RWPE1 (cell line): ENCODE results near the gene APOBEC3C.
"Not testable (repeated sequence)": the region's sequence is repeated elsewhere in the genome, so short reads cannot be mapped to it uniquely, and the experiment has no call there.

Source experiments
- CTCF ChIA-PET: fragments of 350-600 bp; sonication (Branson Sonifier 250); formaldehyde crosslinking; extraction: SDS; loops from one replicate; lab custom pipeline; 2021; lab: Yijun Ruan, JAX
- POLR2A ChIA-PET: fragments of 400-600 bp; formaldehyde crosslinking; extraction: SDS; loops from one replicate; lab custom pipeline; 2020; ENCODE audit warnings: antibody characterized with exemption; ENCODE audit not compliant: low non-redundant PET; lab: Yijun Ruan, JAX
- DNase-seq: peaks from one replicate; pipeline ENCODE4 v3.0.0; 2012; ENCODE audit warnings: low spot score
- H3K27ac ChIP-seq: fragments of 450-650 bp; 2 replicates; pipeline ENCODE4 v1.5.1; 2017
- CTCF ChIP-seq: fragments of 450-650 bp; conservative IDR thresholded peaks from 2 replicates; pipeline ENCODE4 v1.5.1; 2017; ENCODE audit warnings: low read depth, mild to moderate bottlenecking

APOBEC3C gene

GRCh38 chr22:38981992-38982927 is 31.8 kb upstream of the APOBEC3C start, which contains the start of gene APOBEC3B:
APOBEC3B (plus strand) TSS chr22:38982347; CDS start chr22:38982454, 107 bp downstream.
- peak within 1 kb of the TSS; percentile 86 for H3K27ac ChIP-seq
- TF ChIP-seq CTCF: no peak
- CTCF ChIA-PET: interaction anchor here (0.7 to 1.0 kb wide), 2 partner anchors 108 to 112 kb away, joined by 4 read pairs; no protein-coding TSS in a partner anchor
- DNase-seq: peak; percentile 91
- POLR2A ChIA-PET: no interaction called here

GRCh38 chr22:38984224-38984623 is 29.8 kb upstream of the APOBEC3C start:
- ChIA-PET POLR2A (no interaction called here), CTCF (interaction anchor here (0.7 kb wide), 1 partner anchor 117 kb away, joined by 3 read pairs; no protein-coding TSS in a partner anchor)
- no peak for DNase-seq
- H3K27ac ChIP-seq: no peak overlapping the region
- no peak for TF ChIP-seq CTCF

- DNase-seq: peak; percentile 57
- CTCF ChIA-PET: interaction anchor here (0.6 to 0.7 kb wide), 2 partner anchors 123 to 787 kb away, joined by 3 to 6 read pairs; no protein-coding TSS in a partner anchor
- POLR2A ChIA-PET: not testable (repeated sequence)
- H3K27ac ChIP-seq: peak overlapping the region; percentile 72
Observed at GRCh38 chr22:38984784-38985757, 29.0 kb upstream of the APOBEC3C start.

- CTCF ChIA-PET: no interaction called here
Observed at GRCh38 chr22:38986629-38987028, 27.4 kb upstream of the APOBEC3C start.

GRCh38 chr22:38987171-38987895 is 26.7 kb upstream of the APOBEC3C start:
- no peak overlapping the region for H3K27ac ChIP-seq
- DNase-seq: no peak
- TF ChIP-seq CTCF: no peak
- CTCF ChIA-PET: interaction anchor here (0.7 kb wide), 1 partner anchor 547 kb away, joined by 3 read pairs; no protein-coding TSS in a partner anchor
- POLR2A ChIA-PET: no interaction called here

More at GRCh38 chr22:38986629-38987028, 27.4 kb upstream of the APOBEC3C start:
- no peak overlapping the region for H3K27ac ChIP-seq
- POLR2A ChIA-PET: no interaction called here
- no peak for TF ChIP-seq CTCF
- DNase-seq: no peak

GRCh38 chr22:38989466-38989865 is 24.6 kb upstream of the APOBEC3C start:
- TF ChIP-seq CTCF: no peak
- ChIA-PET POLR2A (no interaction called here), CTCF (no interaction called here)
- no peak overlapping the region for H3K27ac ChIP-seq
- no peak for DNase-seq

GRCh38 chr22:38992871-38993371 is 21.1 kb upstream of the APOBEC3C start:
- H3K27ac ChIP-seq, DNase-seq, POLR2A ChIA-PET: not testable (repeated sequence)
- CTCF ChIA-PET: interaction anchor here (0.6 kb wide), 1 partner anchor 74 kb away, joined by 5 read pairs; no protein-coding TSS in a partner anchor
